IMR-90 (cell line): ENCODE measurements around the gene SLC25A17. TPM values are rescaled to one million over a fixed set of nuclear protein-coding genes. Genes with fewer than 3 reads are reported as not detected.
A peak's percentile ranks its signal among the peaks of the same experiment; 100 is the strongest.
"Not testable (repeated sequence)": the region's sequence is repeated elsewhere in the genome, so short reads cannot be mapped to it uniquely, and the experiment has no call there.

Experiments used
- ATAC-seq: fragments of 200-7000 bp; cut with Tn5 transposase; 2 replicates; pipeline ENCODE4 v1.9.1; 2020; ENCODE audit warnings: low read depth, mild to moderate bottlenecking, moderate library complexity
- BruUV-seq: library from RNA; stranded (reverse); fragments of 400-500 nt; replicated peaks from 2 replicates; lab custom pipeline; 2021; lab: Mats Ljungman, UMichigan
- CTCF ChIA-PET: fragments of 300-600 bp; formaldehyde crosslinking; extraction: SDS; loops from one replicate; lab custom pipeline; 2021; ENCODE audit warnings: antibody characterized with exemption; lab: Yijun Ruan, JAX
- POLR2A ChIA-PET: fragments of 300-600 bp; sonication (Branson Sonifier 250); formaldehyde crosslinking; loops from one replicate; lab custom pipeline; 2022; ENCODE audit warnings: antibody characterized with exemption; ENCODE audit not compliant: unreplicated experiment; lab: Charles Lee
- DNase-seq: peaks from one replicate; pipeline ENCODE4 v3.0.0; 2013
- H2AFZ ChIP-seq: replicated peaks from 2 replicates; pipeline ENCODE3; 2013; ENCODE audit warnings: low read length, mild to moderate bottlenecking; ENCODE audit not compliant: poor library complexity
- H2AK5ac ChIP-seq: 2 replicates; pipeline ENCODE4 v1.6.1; 2013; ENCODE audit warnings: low read depth, low read length, inconsistent platforms
- H2AK9ac ChIP-seq: replicated peaks from 2 replicates; pipeline ENCODE3; 2013; ENCODE audit warnings: mild to moderate bottlenecking, low read depth, low read length, moderate library complexity; ENCODE audit not compliant: poor library complexity
- H2BK120ac ChIP-seq: 2 replicates; pipeline ENCODE4 v1.6.1; 2013; ENCODE audit warnings: low read depth, low read length, inconsistent platforms
- H2BK15ac ChIP-seq: 3 replicates; pipeline ENCODE4 v1.6.1; 2013; ENCODE audit warnings: low read depth, low read length, inconsistent platforms
- H2BK20ac ChIP-seq: 2 replicates; pipeline ENCODE4 v1.6.1; 2013; ENCODE audit warnings: low read depth, mild to moderate bottlenecking, inconsistent platforms, low read length, moderate library complexity
- H2BK5ac ChIP-seq: 2 replicates; pipeline ENCODE4 v1.6.1; 2013; ENCODE audit warnings: mild to moderate bottlenecking, low read depth, low read length, inconsistent platforms; ENCODE audit not compliant: poor library complexity, severe bottlenecking
- H3K14ac ChIP-seq: replicated peaks from 2 replicates; pipeline ENCODE4 v1.6.1; 2013; ENCODE audit warnings: low read depth, low read length, inconsistent platforms
- H3K18ac ChIP-seq: 2 replicates; pipeline ENCODE4 v1.6.1; 2013; ENCODE audit warnings: low read depth, low read length, control low read depth
- H3K23ac ChIP-seq: 2 replicates; pipeline ENCODE4 v1.6.1; 2013; ENCODE audit warnings: low read depth, low read length, inconsistent platforms
- H3K27ac ChIP-seq: 2 replicates; pipeline ENCODE4 v1.5.1; 2013; ENCODE audit warnings: mild to moderate bottlenecking, control low read depth, low read length; ENCODE audit not compliant: insufficient read depth
- H3K27me3 ChIP-seq: 2 replicates; pipeline ENCODE4 v1.6.1; 2013; ENCODE audit warnings: low read length; ENCODE audit not compliant: control insufficient read depth, insufficient read depth
- H3K36me3 ChIP-seq: 2 replicates; pipeline ENCODE4 v1.6.1; 2013; ENCODE audit warnings: low read length, mixed read lengths; ENCODE audit not compliant: control insufficient read depth, insufficient read depth
- H3K4ac ChIP-seq: 2 replicates; pipeline ENCODE4 v1.6.1; 2013; ENCODE audit warnings: low read depth, low read length, inconsistent platforms
- H3K4me1 ChIP-seq: 2 replicates; pipeline ENCODE4 v1.6.1; 2013; ENCODE audit warnings: low read length, mixed read lengths; ENCODE audit not compliant: control insufficient read depth, insufficient read depth
- H3K4me2 ChIP-seq: 2 replicates; pipeline ENCODE4 v1.6.1; 2013; ENCODE audit warnings: low read depth, mild to moderate bottlenecking, control low read depth, low read length, moderate library complexity
- H3K4me3 ChIP-seq: 2 replicates; pipeline ENCODE4 v1.5.1; 2013; ENCODE audit warnings: low read depth, mild to moderate bottlenecking, control low read depth, low read length, moderate library complexity; ENCODE audit not compliant: insufficient read depth
- H3K56ac ChIP-seq: 2 replicates; pipeline ENCODE4 v1.6.1; 2013; ENCODE audit warnings: low read length, inconsistent platforms; ENCODE audit not compliant: insufficient read depth; ENCODE audit errors: extremely low read depth
- H3K79me1 ChIP-seq, 2 experiments: 2 replicates each; pipeline ENCODE4 v1.6.1; 2013; ENCODE audit warnings: low read length in 2 of 2, inconsistent platforms in 1 of 2, low read depth in 1 of 2
- H3K9ac ChIP-seq: 2 replicates; pipeline ENCODE4 v1.6.1; 2013; ENCODE audit warnings: low read depth, low read length, control low read depth
- H3K9me1 ChIP-seq: 2 replicates; pipeline ENCODE4 v1.6.1; 2013; ENCODE audit warnings: low read length, inconsistent platforms; ENCODE audit not compliant: insufficient read depth
- H3K9me3 ChIP-seq: 2 replicates; pipeline ENCODE4 v1.6.1; 2013; ENCODE audit warnings: low read length; ENCODE audit not compliant: control insufficient read depth, insufficient read depth
- H4K20me1 ChIP-seq: 2 replicates; pipeline ENCODE4 v1.6.1; 2013; ENCODE audit warnings: low read length, inconsistent platforms; ENCODE audit not compliant: insufficient read depth
- H4K5ac ChIP-seq: 2 replicates; pipeline ENCODE4 v1.6.1; 2013; ENCODE audit warnings: mild to moderate bottlenecking, low read depth, low read length, control low read depth
- H4K8ac ChIP-seq, 2 experiments: 2 replicates each; pipeline ENCODE4 v1.6.1; 2013; ENCODE audit warnings: low read depth in 2 of 2, low read length in 2 of 2, control low read depth in 1 of 2, inconsistent platforms in 1 of 2
- H4K91ac ChIP-seq: 2 replicates; pipeline ENCODE4 v1.6.1; 2013; ENCODE audit warnings: low read depth, low read length, inconsistent platforms; ENCODE audit not compliant: insufficient read depth
- CEBPB ChIP-seq: IDR thresholded peaks from 2 replicates; pipeline ENCODE4 v1.6.1; 2012; ENCODE audit warnings: low read depth, low read length, improper control_type of control experiment
- FOS ChIP-seq: fragments of 150-350 bp; IDR thresholded peaks from 2 replicates; pipeline ENCODE4 v1.6.1; 2016; ENCODE audit warnings: low read depth, low read length
- WGBS, 2 experiments: methylation state at CpG; one replicate each; pipeline versions ENCODE4 v1.1.5 to v1.1.7; 2013; ENCODE audit warnings: missing lambda C conversion rate in 2 of 2; ENCODE audit not compliant: insufficient read length in 1 of 2; ENCODE audit errors: extremely low coverage in 2 of 2; 5-methylcytosine and 5-hydroxymethylcytosine counted together
- dilution Hi-C: fragments of 300-500 bp; cut with HindIII; formaldehyde crosslinking; loops from one replicate; pipeline ENCODE4 v1.14.3; 2018; ENCODE audit warnings: low sequenced_read_pairs; ENCODE audit not compliant: unreplicated experiment
- in situ Hi-C: fragments of 300-500 bp; cut with MboI; formaldehyde crosslinking; loops from 3 replicates; pipeline ENCODE4 v1.14.3; 2019; ENCODE audit warnings: low sequenced_read_pairs, inconsistent platforms, mixed read lengths
- intact Hi-C: fragments of 100-400 bp; cut with micrococcal nuclease; formaldehyde crosslinking; loops from 2 replicates; pipeline ENCODE4 v1.10.0; 2022
- polyA plus RNA-seq, 3 experiments: library from polyadenylated mRNA; depleted of rRNA; stranded (reverse); fragments of >200 nt; gene quantifications; 2 replicates each; pipeline ENCODE4 v1.2.3, GENCODE V29; 2012; ENCODE audit warnings: low replicate concordance in 1 of 3
- total RNA-seq: library from RNA; depleted of rRNA; stranded (reverse); fragments of >200 nt; gene quantifications from 2 replicates; pipeline ENCODE4 v1.2.3, GENCODE V29; 2012

SLC25A17 gene
- total and polyA plus RNA-seq, 2 of the 4 experiments (the other 2 are of a cell fraction): 19.6 to 36.0 TPM

- Histone ChIP-seq H3K4me1 (peaks cover 9% of the 10 kb centered on the region), H4K91ac (no peak overlapping the region), H2BK15ac (no peak overlapping the region), H3K4me3 (no peak overlapping the region), H2BK5ac (no peak overlapping the region), H3K36me3 (peaks cover 11% of the 10 kb centered on the region), H2BK20ac (no peak overlapping the region), H3K18ac (no peak overlapping the region), H3K4ac (no peak overlapping the region), H2AFZ (no peak overlapping the region), H2BK120ac (no peak overlapping the region), H3K9ac (no peak overlapping the region), H4K8ac (no peak overlapping the region), H3K79me1 (peaks cover 7 to 33% of the 10 kb centered on the region in 2 experiments), H3K27ac (no peak overlapping the region), H3K9me1 (0 out of 2 replicates have a peak, but pooled peaks cover 3% of the 10 kb centered on the region), H3K27me3 (no peaks in the 10 kb centered on the region), H2AK9ac (no peak overlapping the region), H4K20me1 (peaks cover 50% of the 10 kb centered on the region), H3K23ac (no peak overlapping the region), H3K56ac (no peak overlapping the region), H3K9me3 (no peaks in the 10 kb centered on the region), H4K5ac (no peak overlapping the region), H2AK5ac (no peak overlapping the region), H3K4me2 (no peak overlapping the region), H3K14ac (no peak overlapping the region)
- WGBS, 2 experiments: no CpG with 5 or more reads among the region's 1 CpG
- no peak for TF ChIP-seq FOS
- 0 out of 2 replicates have a peak, but pooled peaks have one; percentile 13 for TF ChIP-seq CEBPB
- CTCF ChIA-PET: no interaction called here
- ATAC-seq (no peak), DNase-seq (no peak)
- no TSS peak for BruUV-seq
- in situ Hi-C loops (no loop called here), intact Hi-C loops (no loop called here), dilution Hi-C loops (no loop called here)
- POLR2A ChIA-PET: no interaction called here
Measured at GRCh38 chr22:40853333-40853732, 34.2 kb upstream of the SLC25A17 start.

GRCh38 chr22:40845816-40846215 is 26.7 kb upstream of the SLC25A17 start:
- in situ Hi-C loops, ATAC-seq, H3K4me3 ChIP-seq, DNase-seq, H4K91ac ChIP-seq, H2AFZ ChIP-seq, BruUV-seq, H2BK15ac ChIP-seq, dilution Hi-C loops, H2AK5ac ChIP-seq, H3K4ac ChIP-seq, POLR2A ChIA-PET, H3K4me2 ChIP-seq, H4K5ac ChIP-seq, H3K27ac ChIP-seq, H3K56ac ChIP-seq, H2AK9ac ChIP-seq, H2BK5ac ChIP-seq, H3K18ac ChIP-seq, H3K4me1 ChIP-seq, H3K9ac ChIP-seq, CTCF ChIA-PET, H2BK120ac ChIP-seq, H3K27me3 ChIP-seq, H3K14ac ChIP-seq, H3K9me1 ChIP-seq, H2BK20ac ChIP-seq, H3K9me3 ChIP-seq, H4K8ac ChIP-seq, H3K23ac ChIP-seq: not testable (repeated sequence)
- peaks cover 28 to 41% of the 10 kb centered on the region in 2 experiments for H3K79me1 ChIP-seq
- WGBS, 2 experiments: 90% methylated on average over 2 of the region's 11 CpGs; no CpG with 5 or more reads in 1 of the 2 experiments
- intact Hi-C loops: loop anchor here (10.0 kb wide), 2 partner anchors 49 to 299 kb away; no protein-coding TSS in a partner anchor
- peaks cover 49% of the 10 kb centered on the region for H3K36me3 ChIP-seq
- H4K20me1 ChIP-seq: peaks cover 24% of the 10 kb centered on the region; the same call in 1 of the 2 replicates
